Psoas muscle (tissue), 8 donors: Measurements from ENCODE around the gene VEGFB. TPM values are rescaled to one million over a fixed set of nuclear protein-coding genes. Genes with fewer than 3 reads are reported as not detected.
A peak's percentile ranks its signal among the peaks of the same experiment; 100 is the strongest.

ENCODE experiments used
- ATAC-seq, 4 donors: fragments of 200-7000 bp; cut with Tn5 transposase; one replicate each; pipeline ENCODE4 v1.9.1; 2020; ENCODE audit warnings: moderate library complexity in 3 of 4, mild to moderate bottlenecking in 2 of 4
- DNase-seq, 2 donors: peaks; one replicate each; pipeline ENCODE4 v3.0.0-alpha.2; 2020
- H3K27ac ChIP-seq: fragments of 200-600 bp; one replicate; pipeline ENCODE4 v1.8.0; 2022
- H3K27me3 ChIP-seq, 3 donors: fragments of 200-600 bp in 1 of 3; one replicate each; pipeline versions ENCODE4 v1.6.1 to v1.8.0; 2013 to 2022; ENCODE audit warnings: low read length in 2 of 3, mild to moderate bottlenecking in 2 of 3, moderate library complexity in 1 of 3; ENCODE audit not compliant: insufficient read depth in 3 of 3
- H3K36me3 ChIP-seq, 2 donors: fragments of 200-600 bp in 1 of 2; one replicate each; pipeline versions ENCODE4 v1.6.1 to v1.8.0; 2013 to 2022; ENCODE audit warnings: low read depth in 1 of 2, mild to moderate bottlenecking in 1 of 2, moderate library complexity in 1 of 2; ENCODE audit not compliant: insufficient read depth in 1 of 2
- H3K4me1 ChIP-seq: fragments of 200-600 bp; one replicate; pipeline ENCODE4 v1.8.0; 2022
- H3K4me3 ChIP-seq: fragments of 200-600 bp; one replicate; pipeline ENCODE4 v1.8.0; 2022; ENCODE audit warnings: mild to moderate bottlenecking
- H3K9me3 ChIP-seq: fragments of 200-600 bp; one replicate; pipeline ENCODE4 v1.8.0; 2022
- WGBS, 3 donors: extraction: QIAGEN DNeasy Blood & Tissue Kit; methylation state at CpG; one replicate each; pipeline versions ENCODE4 v1.1.6 to v1.1.7; 2013; 5-methylcytosine and 5-hydroxymethylcytosine counted together
- intact Hi-C, 2 donors: fragments of 100-400 bp; cut with DNase I; formaldehyde crosslinking; loops; one replicate each; pipeline versions ENCODE4 v1.11.0 to v1.14.2; 2022
- polyA plus RNA-seq, 3 donors: library from polyadenylated mRNA; stranded (reverse); fragments of 200-250 nt; gene quantifications; one replicate each; pipeline ENCODE4 v1.2.3, GENCODE V29; 2013
- total RNA-seq, 4 donors: library from RNA; stranded (reverse); fragmentation: NEBNext Ultra II Directional in 2 of 4; extraction: Animal tissue kit (Norgen Biotek cat#: 25700) in 2 of 4; gene quantifications; one replicate each; pipeline versions ENCODE4 v1.2.1 to v1.2.4, GENCODE V29; 2021 to 2023
- TF ChIP-seq, protein P1 (sequence below): fragments of 200-600 bp; IDR thresholded peaks from one replicate; pipeline ENCODE4 v1.8.0; 2022; ENCODE audit warnings: antibody characterized with exemption
- donor health status: healthy with polysubstance abuse.
- donor health status: DM: no; HTN: no; CAD: no; lungs with moderate emphysema.
- donor health status: Bipolar disorder and iron deficiency.
- donor health status: healthy.
- donor health status: DM: yes; HTN: yes; CAD: no.
- donor health status: DM: no; HTN: no; CAD: no.
- donor health status: DM: no; HTN: no; CAD: no.
- donor health status: DM: yes; HTN: yes; CAD: no.

The VEGFB gene
- total and polyA plus RNA-seq, 7 donors = 77.0 to 125 (median 100.0) TPM

DNA sequence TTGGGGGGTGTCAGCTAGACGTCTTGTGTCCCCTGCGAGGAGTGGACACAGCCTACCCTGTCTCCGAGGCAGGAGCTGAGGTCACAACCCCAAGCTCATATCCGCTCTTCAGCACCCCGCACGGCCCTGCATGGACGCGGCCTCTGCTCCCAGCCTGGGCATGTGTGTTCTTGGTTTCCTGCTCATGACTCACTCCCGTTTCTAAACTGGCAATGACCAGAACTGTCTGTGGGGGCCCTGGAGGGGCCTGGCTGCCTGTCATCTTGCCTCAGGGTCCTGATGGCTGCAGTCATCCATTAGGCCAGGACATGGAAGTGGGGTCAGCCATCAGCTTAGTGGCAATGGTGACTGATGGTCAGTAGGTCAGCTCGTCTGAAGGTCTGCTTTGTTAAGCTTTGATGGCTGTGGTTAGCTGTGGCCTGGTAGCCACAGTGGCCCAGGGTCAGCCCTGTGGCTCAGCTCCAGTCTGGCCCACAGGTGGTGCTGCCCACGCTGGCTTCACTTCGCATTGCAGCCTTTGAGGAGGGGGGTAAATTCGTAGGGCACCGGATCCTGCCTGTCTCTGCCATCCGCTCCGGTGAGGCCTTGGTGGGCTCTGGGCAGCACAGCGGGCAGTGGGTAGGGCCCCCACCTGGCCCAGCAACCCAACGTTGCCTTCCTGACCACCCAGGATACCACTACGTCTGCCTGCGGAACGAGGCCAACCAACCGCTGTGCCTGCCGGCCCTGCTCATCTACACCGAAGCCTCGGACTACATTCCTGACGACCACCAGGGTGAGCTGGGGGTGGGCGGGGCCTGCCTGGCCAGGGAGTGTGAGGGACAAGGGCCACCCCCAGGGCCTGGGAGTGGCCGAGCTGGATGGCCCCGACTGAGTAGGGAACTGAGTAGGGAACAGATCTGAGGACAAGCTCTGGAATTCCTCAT is 28.9 kb downstream of the VEGFB start:
- H3K36me3 ChIP-seq = peaks cover 3 to 70% of the 10 kb centered on the region in 2 donors
- H3K9me3 ChIP-seq = no peaks in the 10 kb centered on the region
- H3K4me1 ChIP-seq = peaks cover 6% of the 10 kb centered on the region
- TF ChIP-seq, protein P1, sequence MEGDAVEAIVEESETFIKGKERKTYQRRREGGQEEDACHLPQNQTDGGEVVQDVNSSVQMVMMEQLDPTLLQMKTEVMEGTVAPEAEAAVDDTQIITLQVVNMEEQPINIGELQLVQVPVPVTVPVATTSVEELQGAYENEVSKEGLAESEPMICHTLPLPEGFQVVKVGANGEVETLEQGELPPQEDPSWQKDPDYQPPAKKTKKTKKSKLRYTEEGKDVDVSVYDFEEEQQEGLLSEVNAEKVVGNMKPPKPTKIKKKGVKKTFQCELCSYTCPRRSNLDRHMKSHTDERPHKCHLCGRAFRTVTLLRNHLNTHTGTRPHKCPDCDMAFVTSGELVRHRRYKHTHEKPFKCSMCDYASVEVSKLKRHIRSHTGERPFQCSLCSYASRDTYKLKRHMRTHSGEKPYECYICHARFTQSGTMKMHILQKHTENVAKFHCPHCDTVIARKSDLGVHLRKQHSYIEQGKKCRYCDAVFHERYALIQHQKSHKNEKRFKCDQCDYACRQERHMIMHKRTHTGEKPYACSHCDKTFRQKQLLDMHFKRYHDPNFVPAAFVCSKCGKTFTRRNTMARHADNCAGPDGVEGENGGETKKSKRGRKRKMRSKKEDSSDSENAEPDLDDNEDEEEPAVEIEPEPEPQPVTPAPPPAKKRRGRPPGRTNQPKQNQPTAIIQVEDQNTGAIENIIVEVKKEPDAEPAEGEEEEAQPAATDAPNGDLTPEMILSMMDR = no peak
- DNase-seq = peak in 1 of 2 donors; percentile 46
- H3K4me3 ChIP-seq = no peak overlapping the region
- H3K27ac ChIP-seq = no peak overlapping the region
- no peak for ATAC-seq
- intact Hi-C loops = no loop called here
- 80 to 86% (median 82%) methylated on average over 27 to 29 of the region's 29 CpGs for WGBS, 3 donors
- no peaks in the 10 kb centered on the region for H3K27me3 ChIP-seq

DNA sequence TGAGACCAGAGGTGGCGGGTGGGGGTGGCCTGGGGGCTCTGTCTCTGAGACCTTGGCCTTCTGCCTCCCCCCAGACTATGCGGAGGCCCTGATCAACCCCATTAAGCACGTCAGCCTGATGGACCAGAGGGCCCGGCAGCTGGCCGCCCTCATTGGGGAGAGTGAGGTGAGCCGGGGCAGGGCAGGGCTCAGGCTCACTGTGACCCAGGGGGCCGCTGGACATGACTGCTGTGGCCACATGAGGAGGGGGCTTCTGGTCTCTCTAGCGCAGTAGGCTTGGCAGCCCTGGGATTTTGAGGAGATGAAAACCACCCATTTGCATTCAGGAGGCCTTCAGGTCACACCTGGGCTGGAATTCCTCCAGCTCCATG is 29.5 kb downstream of the VEGFB start:
- Histone ChIP-seq H3K4me1 (peaks cover 12% of the 10 kb centered on the region), H3K27me3 (no peaks in the 10 kb centered on the region), H3K36me3 (peaks cover 3 to 63% of the 10 kb centered on the region in 2 donors), H3K4me3 (no peak overlapping the region), H3K27ac (no peak overlapping the region), H3K9me3 (no peaks in the 10 kb centered on the region)
- ATAC-seq (no peak), DNase-seq (no peak)
- TF ChIP-seq, protein P1 = no peak
- 86 to 97% (median 92%) methylated on average over 8 of the region's 8 CpGs for WGBS, 3 donors
- intact Hi-C loops = no loop called here

GRCh38 chr11:64264371-64264852 is 30.0 kb downstream of the VEGFB start:
- 88 to 91% (median 89%) methylated on average over 10 of the region's 10 CpGs for WGBS, 3 donors
- Histone ChIP-seq H3K4me1 (peaks cover 14% of the 10 kb centered on the region), H3K9me3 (no peaks in the 10 kb centered on the region), H3K27me3 (no peaks in the 10 kb centered on the region), H3K36me3 (peaks cover 3 to 58% of the 10 kb centered on the region in 2 donors), H3K27ac (no peak overlapping the region), H3K4me3 (no peak overlapping the region)
- DNase-seq = peak in 1 of 2 donors; percentile 51
- ATAC-seq = no peak
- intact Hi-C loops = no loop called here
- TF ChIP-seq, protein P1 = no peak

DNA sequence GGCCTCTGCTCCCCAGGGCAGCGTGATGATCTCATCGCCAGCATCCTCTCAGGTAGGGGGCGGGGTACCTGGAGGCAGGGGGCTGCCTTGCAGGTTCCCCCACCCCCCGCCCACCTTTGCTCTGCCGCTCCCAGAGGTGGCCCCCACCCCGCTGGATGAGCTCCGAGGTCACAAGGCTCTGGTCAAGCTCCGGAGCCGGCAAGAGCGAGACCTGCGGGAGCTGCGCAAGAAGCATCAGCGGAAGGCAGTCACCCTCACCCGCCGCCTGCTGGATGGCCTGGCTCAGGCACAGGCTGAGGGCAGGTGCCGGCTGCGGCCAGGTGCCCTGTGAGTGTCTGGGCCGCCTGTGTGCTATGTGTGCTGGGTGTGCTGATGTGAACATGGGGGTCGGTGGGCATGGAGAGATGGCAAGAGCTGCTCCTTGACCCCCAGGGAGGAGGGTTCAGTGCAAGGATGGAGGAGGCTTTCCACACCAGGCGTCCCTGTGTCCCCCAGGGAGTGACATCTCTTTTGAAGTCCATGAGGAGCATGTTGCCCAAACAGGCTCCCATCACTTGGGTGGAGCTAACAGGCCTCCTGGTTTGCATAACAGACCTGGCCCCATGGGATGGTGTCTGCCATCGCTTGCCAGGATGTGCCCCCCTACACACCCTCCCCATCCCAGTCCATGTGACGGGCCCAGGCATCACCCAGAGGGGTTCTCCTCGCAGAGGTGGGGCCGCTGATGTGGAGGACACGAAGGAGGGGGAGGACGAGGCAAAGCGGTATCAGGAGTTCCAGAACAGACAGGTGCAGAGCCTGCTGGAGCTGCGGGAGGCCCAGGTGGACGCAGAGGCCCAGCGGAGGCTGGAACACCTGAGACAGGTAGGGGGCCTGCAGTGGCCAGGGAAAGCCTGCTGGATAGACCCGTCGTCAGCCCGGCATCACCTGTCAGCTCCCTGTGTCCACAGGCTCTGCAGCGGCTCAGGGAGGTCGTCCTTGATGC is 31.1 kb downstream of the VEGFB start:
- TF ChIP-seq, protein P1 = no peak
- Histone ChIP-seq H3K27me3 (no peaks in the 10 kb centered on the region), H3K4me1 (peaks cover 14% of the 10 kb centered on the region), H3K27ac (no peak overlapping the region), H3K36me3 (peaks cover 3 to 52% of the 10 kb centered on the region in 2 donors), H3K4me3 (no peak overlapping the region), H3K9me3 (no peaks in the 10 kb centered on the region)
- intact Hi-C loops = loop anchor here in 1 of 2 donors (5.0 kb wide), 1 partner anchor 63 kb away; no protein-coding TSS in a partner anchor
- ATAC-seq (no peak), DNase-seq (peak in 1 of 2 donors; percentile 58)
- WGBS, 3 donors = 89 to 94% (median 93%) methylated on average over 32 to 35 of the region's 35 CpGs
